Measurements from ENCODE around the gene ZNF24.

ZNF24 gene

GRCh38 chr18:35352778-35353177 lies 8.6 kb upstream of the ZNF24 start:
- DNase-seq (ENCODE audit: low read depth), result no peak

- DNase-seq (ENCODE audit: low read depth), result no peak
Measured at GRCh38 chr18:35352283-35352682, 8.1 kb upstream of the ZNF24 start.

- no peak for DNase-seq (ENCODE audit: low read depth)
Measured at GRCh38 chr18:35348001-35348400, 3.8 kb upstream of the ZNF24 start.

GRCh38 chr18:35345950-35346349 lies 1.7 kb upstream of the ZNF24 start:
- no peak for DNase-seq (ENCODE audit: low read depth)

- DNase-seq (ENCODE audit: low read depth), result no peak
Measured at GRCh38 chr18:35345460-35345921, 1.3 kb upstream of the ZNF24 start.

- DNase-seq (ENCODE audit: low read depth), result no peak
Measured at GRCh38 chr18:35344736-35345459, 678 bp upstream of the ZNF24 start.

- DNase-seq (ENCODE audit: low read depth), result no peak
Measured at GRCh38 chr18:35343488-35343935, 708 bp downstream of the ZNF24 start.

- no peak for DNase-seq (ENCODE audit: low read depth)
Measured at GRCh38 chr18:35337286-35337685, 6.9 kb downstream of the ZNF24 start.

- no peak for DNase-seq (ENCODE audit: low read depth)
Measured at GRCh38 chr18:35335866-35336265, 8.4 kb downstream of the ZNF24 start.

GRCh38 chr18:35334821-35335220 lies 9.4 kb downstream of the ZNF24 start:
- no peak for DNase-seq (ENCODE audit: low read depth)

- no peak for DNase-seq (ENCODE audit: low read depth)
Measured at GRCh38 chr18:35334212-35334611, 10.0 kb downstream of the ZNF24 start.

- no peak for DNase-seq (ENCODE audit: low read depth)
Measured at GRCh38 chr18:35331367-35332087, 12.7 kb downstream of the ZNF24 start.

- no peak for DNase-seq (ENCODE audit: low read depth)
Measured at GRCh38 chr18:35328868-35329267, 15.4 kb downstream of the ZNF24 start.

- no peak for DNase-seq (ENCODE audit: low read depth)
Measured at GRCh38 chr18:35326695-35327387, 17.4 kb downstream of the ZNF24 start.

- no peak for DNase-seq (ENCODE audit: low read depth)
Measured at GRCh38 chr18:35324926-35325655, 19.1 kb downstream of the ZNF24 start.

- DNase-seq (ENCODE audit: low read depth), result no peak
Measured at GRCh38 chr18:35322486-35323458, 21.4 kb downstream of the ZNF24 start.

- no peak for DNase-seq (ENCODE audit: low read depth)
Measured at GRCh38 chr18:35311496-35311895, 32.7 kb downstream of the ZNF24 start.

- no peak for DNase-seq (ENCODE audit: low read depth)
Measured at GRCh38 chr18:35306588-35307250, 37.5 kb downstream of the ZNF24 start.

GRCh38 chr18:35303610-35304009 lies 40.6 kb downstream of the ZNF24 start:
- no peak for DNase-seq (ENCODE audit: low read depth)

GRCh38 chr18:35296060-35296459 lies 48.2 kb downstream of the ZNF24 start:
- no peak for DNase-seq (ENCODE audit: low read depth)
